ENCODE measurements around the gene MTG1.

Gene MTG1

DNA sequence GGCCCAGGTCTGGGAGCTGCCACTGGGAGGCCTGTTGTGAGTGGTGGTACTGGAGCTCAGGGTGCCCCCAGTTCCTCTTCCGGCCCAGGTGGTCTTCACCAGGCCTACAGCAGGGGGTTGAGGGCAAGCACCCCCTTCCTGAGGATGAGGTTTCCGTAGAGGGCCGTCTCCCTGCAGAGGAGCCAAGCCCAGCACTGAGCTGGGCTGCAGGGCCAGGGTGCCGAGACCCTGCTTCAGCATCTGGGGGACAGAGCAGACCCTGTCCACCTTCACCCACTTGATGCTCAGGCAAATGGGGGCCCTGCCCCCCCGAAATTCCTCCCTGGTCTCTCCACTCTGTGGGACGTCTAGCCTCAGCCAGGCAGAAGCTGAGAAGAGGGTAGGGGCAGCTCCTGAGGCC, 38.7 kb upstream of the MTG1 start:
- TF ChIP-seq GABPA (IDR thresholded peaks at IDR 0.05; ENCODE audit: low read depth) (no peak), POLR2AphosphoS5 (IDR thresholded peaks at IDR 0.05; ENCODE audit: low read depth) (no peak), SPI1 (IDR thresholded peaks at IDR 0.05; ENCODE audit: borderline replicate concordance, low read depth) (no peak)
- TF ChIP-seq, protein P1, sequence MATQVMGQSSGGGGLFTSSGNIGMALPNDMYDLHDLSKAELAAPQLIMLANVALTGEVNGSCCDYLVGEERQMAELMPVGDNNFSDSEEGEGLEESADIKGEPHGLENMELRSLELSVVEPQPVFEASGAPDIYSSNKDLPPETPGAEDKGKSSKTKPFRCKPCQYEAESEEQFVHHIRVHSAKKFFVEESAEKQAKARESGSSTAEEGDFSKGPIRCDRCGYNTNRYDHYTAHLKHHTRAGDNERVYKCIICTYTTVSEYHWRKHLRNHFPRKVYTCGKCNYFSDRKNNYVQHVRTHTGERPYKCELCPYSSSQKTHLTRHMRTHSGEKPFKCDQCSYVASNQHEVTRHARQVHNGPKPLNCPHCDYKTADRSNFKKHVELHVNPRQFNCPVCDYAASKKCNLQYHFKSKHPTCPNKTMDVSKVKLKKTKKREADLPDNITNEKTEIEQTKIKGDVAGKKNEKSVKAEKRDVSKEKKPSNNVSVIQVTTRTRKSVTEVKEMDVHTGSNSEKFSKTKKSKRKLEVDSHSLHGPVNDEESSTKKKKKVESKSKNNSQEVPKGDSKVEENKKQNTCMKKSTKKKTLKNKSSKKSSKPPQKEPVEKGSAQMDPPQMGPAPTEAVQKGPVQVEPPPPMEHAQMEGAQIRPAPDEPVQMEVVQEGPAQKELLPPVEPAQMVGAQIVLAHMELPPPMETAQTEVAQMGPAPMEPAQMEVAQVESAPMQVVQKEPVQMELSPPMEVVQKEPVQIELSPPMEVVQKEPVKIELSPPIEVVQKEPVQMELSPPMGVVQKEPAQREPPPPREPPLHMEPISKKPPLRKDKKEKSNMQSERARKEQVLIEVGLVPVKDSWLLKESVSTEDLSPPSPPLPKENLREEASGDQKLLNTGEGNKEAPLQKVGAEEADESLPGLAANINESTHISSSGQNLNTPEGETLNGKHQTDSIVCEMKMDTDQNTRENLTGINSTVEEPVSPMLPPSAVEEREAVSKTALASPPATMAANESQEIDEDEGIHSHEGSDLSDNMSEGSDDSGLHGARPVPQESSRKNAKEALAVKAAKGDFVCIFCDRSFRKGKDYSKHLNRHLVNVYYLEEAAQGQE (IDR thresholded peaks at IDR 0.05; ENCODE audit: insufficient replicate concordance, low read depth) = no peak
- TF ChIP-seq, protein P2, sequence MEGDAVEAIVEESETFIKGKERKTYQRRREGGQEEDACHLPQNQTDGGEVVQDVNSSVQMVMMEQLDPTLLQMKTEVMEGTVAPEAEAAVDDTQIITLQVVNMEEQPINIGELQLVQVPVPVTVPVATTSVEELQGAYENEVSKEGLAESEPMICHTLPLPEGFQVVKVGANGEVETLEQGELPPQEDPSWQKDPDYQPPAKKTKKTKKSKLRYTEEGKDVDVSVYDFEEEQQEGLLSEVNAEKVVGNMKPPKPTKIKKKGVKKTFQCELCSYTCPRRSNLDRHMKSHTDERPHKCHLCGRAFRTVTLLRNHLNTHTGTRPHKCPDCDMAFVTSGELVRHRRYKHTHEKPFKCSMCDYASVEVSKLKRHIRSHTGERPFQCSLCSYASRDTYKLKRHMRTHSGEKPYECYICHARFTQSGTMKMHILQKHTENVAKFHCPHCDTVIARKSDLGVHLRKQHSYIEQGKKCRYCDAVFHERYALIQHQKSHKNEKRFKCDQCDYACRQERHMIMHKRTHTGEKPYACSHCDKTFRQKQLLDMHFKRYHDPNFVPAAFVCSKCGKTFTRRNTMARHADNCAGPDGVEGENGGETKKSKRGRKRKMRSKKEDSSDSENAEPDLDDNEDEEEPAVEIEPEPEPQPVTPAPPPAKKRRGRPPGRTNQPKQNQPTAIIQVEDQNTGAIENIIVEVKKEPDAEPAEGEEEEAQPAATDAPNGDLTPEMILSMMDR (IDR thresholded peaks at IDR 0.05; ENCODE audit: insufficient read depth, low read length) = no peak
- no peak overlapping the region for H3K4me3 ChIP-seq (replicated peaks; ENCODE audit: insufficient read depth, low read length)
- peaks cover 5% of the 10 kb centered on the region for H3K27me3 ChIP-seq (ENCODE audit: insufficient read depth, poor library complexity, severe bottlenecking)
- DNase-seq (ENCODE audit: low read depth in 1 of 2, low spot score in 1 of 2) = no peak
- H3K27ac ChIP-seq (replicated peaks) = no peak overlapping the region

DNA sequence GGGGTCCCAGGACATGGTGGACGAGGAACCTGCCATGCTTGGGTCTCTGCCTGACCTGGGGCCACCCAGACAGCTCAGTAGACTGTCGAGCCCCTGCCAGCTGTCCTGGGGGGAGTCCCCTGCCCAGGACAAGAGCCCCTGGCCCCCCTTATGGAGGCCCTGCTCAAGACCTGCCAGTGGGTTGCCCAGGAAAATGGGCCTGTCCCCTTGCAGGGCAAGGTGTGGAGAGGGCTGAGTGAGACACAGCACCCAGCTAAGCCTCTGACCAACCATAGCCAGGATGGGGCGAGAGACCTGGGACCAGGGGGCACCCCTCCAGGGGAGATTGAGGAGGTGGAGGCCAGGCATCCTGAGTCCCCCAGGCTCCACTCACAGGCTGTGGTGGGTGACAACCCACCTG, 38.0 kb upstream of the MTG1 start:
- no peak for TF ChIP-seq GABPA (IDR thresholded peaks at IDR 0.05; ENCODE audit: low read depth)
- TF ChIP-seq POLR2AphosphoS5 (IDR thresholded peaks at IDR 0.05; ENCODE audit: low read depth) = no peak
- TF ChIP-seq, protein P2 (IDR thresholded peaks at IDR 0.05; ENCODE audit: insufficient read depth, low read length) = no peak
- TF ChIP-seq, protein P1 (IDR thresholded peaks at IDR 0.05; ENCODE audit: insufficient replicate concordance, low read depth) = no peak
- TF ChIP-seq SPI1 (IDR thresholded peaks at IDR 0.05; ENCODE audit: borderline replicate concordance, low read depth) = no peak
- H3K4me3 ChIP-seq (replicated peaks; ENCODE audit: insufficient read depth, low read length) = no peak overlapping the region
- no peak for DNase-seq (ENCODE audit: low read depth in 1 of 2, low spot score in 1 of 2)
- H3K27ac ChIP-seq (replicated peaks) = no peak overlapping the region
- peaks cover 5% of the 10 kb centered on the region for H3K27me3 ChIP-seq (ENCODE audit: insufficient read depth, poor library complexity, severe bottlenecking)

DNA sequence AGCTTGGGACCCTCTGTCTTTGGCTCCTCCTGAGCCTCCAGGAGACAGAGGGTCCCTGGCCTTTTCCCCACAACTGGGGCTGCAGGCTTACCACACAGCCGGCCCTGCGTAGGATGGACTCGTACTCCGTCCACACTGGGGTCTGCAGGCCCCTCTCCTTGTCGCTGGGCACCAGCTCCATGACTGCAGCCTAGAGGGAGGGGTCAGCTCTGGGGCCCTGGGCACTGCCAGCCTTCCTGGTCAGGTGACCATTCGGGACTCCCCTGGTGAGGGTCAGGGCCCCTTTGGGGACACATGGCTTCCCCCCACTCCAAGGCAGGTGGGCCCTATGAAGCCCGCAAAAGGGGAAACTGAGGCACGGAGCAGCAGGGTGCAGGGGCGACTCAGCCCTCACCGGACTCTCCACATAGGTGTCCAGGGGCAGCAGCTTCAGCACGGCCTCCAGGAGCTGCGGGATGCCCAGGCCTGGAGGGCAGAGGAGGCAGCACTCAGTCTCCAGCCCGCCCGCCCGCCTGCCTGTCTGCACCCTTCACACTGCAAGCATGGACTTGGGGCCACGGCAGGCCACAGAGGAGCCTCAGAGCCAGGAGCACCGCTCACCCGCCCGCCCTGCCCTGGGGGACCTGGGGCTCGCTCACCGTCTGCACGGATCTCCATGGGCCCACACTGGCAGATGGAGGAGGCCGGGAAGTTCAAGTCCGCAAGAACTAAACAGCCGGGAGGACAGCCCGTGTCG, 37.2 kb upstream of the MTG1 start:
- DNase-seq (ENCODE audit: low read depth in 1 of 2, low spot score in 1 of 2) = no peak
- Histone ChIP-seq H3K27me3 (ENCODE audit: insufficient read depth, poor library complexity, severe bottlenecking) (peaks cover 3% of the 10 kb centered on the region), H3K27ac (replicated peaks) (peak overlapping the region; percentile 73), H3K4me3 (replicated peaks; ENCODE audit: insufficient read depth, low read length) (peak overlapping the region; percentile 53)
- TF ChIP-seq, protein P1 (IDR thresholded peaks at IDR 0.05; ENCODE audit: insufficient replicate concordance, low read depth) = no peak
- TF ChIP-seq, protein P2 (IDR thresholded peaks at IDR 0.05; ENCODE audit: insufficient read depth, low read length) = no peak
- TF ChIP-seq POLR2AphosphoS5 (IDR thresholded peaks at IDR 0.05; ENCODE audit: low read depth) = no peak
- no peak for TF ChIP-seq GABPA (IDR thresholded peaks at IDR 0.05; ENCODE audit: low read depth)
- TF ChIP-seq SPI1 (IDR thresholded peaks at IDR 0.05; ENCODE audit: borderline replicate concordance, low read depth) = no peak

All from HL-60 (cell line).